HepG2 (cell line): ENCODE measurements around the gene CDC20. TPM values are rescaled to one million over a fixed set of nuclear protein-coding genes. Genes with fewer than 3 reads are reported as not detected.

ENCODE experiments used
- ATF4 ChIP-seq, 2 experiments: fragments of 450-650 bp in 1 of 2; sonication (generic) in 1 of 2; formaldehyde crosslinking; IDR thresholded peaks; 2 replicates each; pipeline versions ENCODE4 v1.5.0 to v1.8.0; 2020 to 2022; ENCODE audit warnings: mild to moderate bottlenecking in 1 of 2, missing genetic modification reagents in 1 of 2
- KIAA2018 ChIP-seq: sonication (generic); formaldehyde crosslinking; IDR thresholded peaks from 2 replicates; pipeline ENCODE4 v1.5.0; 2020; ENCODE audit warnings: mild to moderate bottlenecking, missing genetic modification reagents, borderline replicate concordance
- NR0B2 ChIP-seq: sonication (generic); formaldehyde crosslinking; IDR thresholded peaks from 2 replicates; pipeline ENCODE4 v1.4.0; 2020; ENCODE audit warnings: mild to moderate bottlenecking, missing genetic modification reagents
- PAWR ChIP-seq: sonication (generic); formaldehyde crosslinking; IDR thresholded peaks from 2 replicates; pipeline ENCODE4 v1.4.0; 2020; ENCODE audit warnings: missing genetic modification reagents, mild to moderate bottlenecking, borderline replicate concordance
- RFX5 ChIP-seq: IDR thresholded peaks from 2 replicates; pipeline ENCODE4 v1.6.1; 2011; ENCODE audit warnings: low read depth, low read length, improper control_type of control experiment
- SALL2 ChIP-seq: sonication (generic); formaldehyde crosslinking; IDR thresholded peaks from 2 replicates; pipeline ENCODE4 v1.8.1; 2023; ENCODE audit warnings: mild to moderate bottlenecking, missing genetic modification reagents, inconsistent platforms
- SRF ChIP-seq: IDR thresholded peaks from 2 replicates; pipeline ENCODE4 v1.6.1; 2011; ENCODE audit warnings: mild to moderate bottlenecking, low read depth, low read length, moderate library complexity
- ZNF280B ChIP-seq: sonication (generic); formaldehyde crosslinking; IDR thresholded peaks from 2 replicates; pipeline ENCODE4 v1.5.0; 2020; ENCODE audit warnings: missing genetic modification reagents, mild to moderate bottlenecking, borderline replicate concordance
- ZNF570 ChIP-seq: sonication (generic); formaldehyde crosslinking; IDR thresholded peaks from 2 replicates; pipeline ENCODE4 v1.4.0; 2020; ENCODE audit warnings: mild to moderate bottlenecking, missing genetic modification reagents, borderline replicate concordance
- ZNF605 ChIP-seq: sonication (generic); formaldehyde crosslinking; IDR thresholded peaks from 2 replicates; pipeline ENCODE4 v1.8.0; 2022; ENCODE audit warnings: mild to moderate bottlenecking, missing genetic modification reagents
- polyA plus RNA-seq, 8 experiments: library from polyadenylated mRNA; depleted of rRNA in 3 of 8; stranded (reverse) in 7 of 8; unstranded in 1 of 8; fragments of >200 nt; fragmentation: Illumina TruSeq in 4 of 8; extraction: Trizol in 4 of 8; gene quantifications; 2 replicates each; pipeline versions ENCODE4 v1.2.1 to v1.2.3, GENCODE V29; 2011 to 2016; ENCODE audit warnings: low read depth in 4 of 8, missing spikeins in 1 of 8, mixed read lengths in 1 of 8; ENCODE audit not compliant: insufficient read depth in 1 of 8
- total RNA-seq, 5 experiments: library from RNA; depleted of rRNA; stranded (reverse); fragments of >200 nt; fragmentation: Illumina TruSeq; extraction: Trizol; gene quantifications; 2 replicates each; pipeline ENCODE4 v1.2.3, GENCODE V29; 2016; ENCODE audit warnings: low read depth in 1 of 5
- TF ChIP-seq, protein P1 (sequence below): sonication (generic); formaldehyde crosslinking; IDR thresholded peaks from 2 replicates; pipeline ENCODE4 v1.5.0; 2020; ENCODE audit warnings: mild to moderate bottlenecking, missing genetic modification reagents
- TF ChIP-seq, protein P2 (sequence below): sonication (generic); formaldehyde crosslinking; IDR thresholded peaks from 2 replicates; pipeline ENCODE4; 2020; ENCODE audit warnings: missing genetic modification reagents, mild to moderate bottlenecking, borderline replicate concordance

Gene CDC20
- total and polyA plus RNA-seq, 2 of the 13 experiments (the other 11 are each of a cell fraction or from before 2014, with no cell fraction given), result 57.9 to 90.0 TPM

- TF ChIP-seq ZNF280B (CRISPR knock-in tag), result no peak
- no peak for TF ChIP-seq ZNF570
- TF ChIP-seq, protein P1, sequence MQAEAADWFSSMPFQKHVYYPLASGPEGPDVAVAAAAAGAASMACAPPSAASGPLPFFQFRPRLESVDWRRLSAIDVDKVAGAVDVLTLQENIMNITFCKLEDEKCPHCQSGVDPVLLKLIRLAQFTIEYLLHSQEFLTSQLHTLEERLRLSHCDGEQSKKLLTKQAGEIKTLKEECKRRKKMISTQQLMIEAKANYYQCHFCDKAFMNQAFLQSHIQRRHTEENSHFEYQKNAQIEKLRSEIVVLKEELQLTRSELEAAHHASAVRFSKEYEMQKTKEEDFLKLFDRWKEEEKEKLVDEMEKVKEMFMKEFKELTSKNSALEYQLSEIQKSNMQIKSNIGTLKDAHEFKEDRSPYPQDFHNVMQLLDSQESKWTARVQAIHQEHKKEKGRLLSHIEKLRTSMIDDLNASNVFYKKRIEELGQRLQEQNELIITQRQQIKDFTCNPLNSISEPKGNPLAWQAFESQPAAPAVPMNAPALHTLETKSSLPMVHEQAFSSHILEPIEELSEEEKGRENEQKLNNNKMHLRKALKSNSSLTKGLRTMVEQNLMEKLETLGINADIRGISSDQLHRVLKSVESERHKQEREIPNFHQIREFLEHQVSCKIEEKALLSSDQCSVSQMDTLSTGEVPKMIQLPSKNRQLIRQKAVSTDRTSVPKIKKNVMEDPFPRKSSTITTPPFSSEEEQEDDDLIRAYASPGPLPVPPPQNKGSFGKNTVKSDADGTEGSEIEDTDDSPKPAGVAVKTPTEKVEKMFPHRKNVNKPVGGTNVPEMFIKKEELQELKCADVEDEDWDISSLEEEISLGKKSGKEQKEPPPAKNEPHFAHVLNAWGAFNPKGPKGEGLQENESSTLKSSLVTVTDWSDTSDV (CRISPR knock-in tag), result no peak
- TF ChIP-seq ATF4 (CRISPR knock-in tag; IDR thresholded peaks at IDR 0.05), result no peak
- TF ChIP-seq NR0B2, result no peak
- no peak for TF ChIP-seq RFX5
- TF ChIP-seq, protein P2, sequence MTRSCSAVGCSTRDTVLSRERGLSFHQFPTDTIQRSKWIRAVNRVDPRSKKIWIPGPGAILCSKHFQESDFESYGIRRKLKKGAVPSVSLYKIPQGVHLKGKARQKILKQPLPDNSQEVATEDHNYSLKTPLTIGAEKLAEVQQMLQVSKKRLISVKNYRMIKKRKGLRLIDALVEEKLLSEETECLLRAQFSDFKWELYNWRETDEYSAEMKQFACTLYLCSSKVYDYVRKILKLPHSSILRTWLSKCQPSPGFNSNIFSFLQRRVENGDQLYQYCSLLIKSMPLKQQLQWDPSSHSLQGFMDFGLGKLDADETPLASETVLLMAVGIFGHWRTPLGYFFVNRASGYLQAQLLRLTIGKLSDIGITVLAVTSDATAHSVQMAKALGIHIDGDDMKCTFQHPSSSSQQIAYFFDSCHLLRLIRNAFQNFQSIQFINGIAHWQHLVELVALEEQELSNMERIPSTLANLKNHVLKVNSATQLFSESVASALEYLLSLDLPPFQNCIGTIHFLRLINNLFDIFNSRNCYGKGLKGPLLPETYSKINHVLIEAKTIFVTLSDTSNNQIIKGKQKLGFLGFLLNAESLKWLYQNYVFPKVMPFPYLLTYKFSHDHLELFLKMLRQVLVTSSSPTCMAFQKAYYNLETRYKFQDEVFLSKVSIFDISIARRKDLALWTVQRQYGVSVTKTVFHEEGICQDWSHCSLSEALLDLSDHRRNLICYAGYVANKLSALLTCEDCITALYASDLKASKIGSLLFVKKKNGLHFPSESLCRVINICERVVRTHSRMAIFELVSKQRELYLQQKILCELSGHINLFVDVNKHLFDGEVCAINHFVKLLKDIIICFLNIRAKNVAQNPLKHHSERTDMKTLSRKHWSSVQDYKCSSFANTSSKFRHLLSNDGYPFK (CRISPR knock-in tag), result no peak
- no peak for TF ChIP-seq SALL2 (CRISPR knock-in tag)
- TF ChIP-seq ZNF605 (CRISPR knock-in tag), result no peak
- no peak for TF ChIP-seq KIAA2018 (CRISPR knock-in tag)
- TF ChIP-seq SRF, result no peak
- no peak for TF ChIP-seq PAWR (CRISPR knock-in tag)
These were observed 45.0 kb upstream of the CDC20 start (continued) for GRCh38 chr1:43313771-43314170.
